GM19238 (cell line): ENCODE measurements around the gene PCYT1B.
"Not testable (repeated sequence)": the region's sequence is repeated elsewhere in the genome, so short reads cannot be mapped to it uniquely, and the experiment has no call there.

ENCODE experiments used
- DNase-seq: peaks from one replicate; pipeline ENCODE4 v3.0.0; 2011; ENCODE audit warnings: low spot score; ENCODE audit not compliant: insufficient read length

The PCYT1B gene

GRCh38 chrX:24646006-24646405, 1.1 kb downstream of the PCYT1B start:
- no peak for DNase-seq

- no peak for DNase-seq
These were observed 4.0 kb downstream of the PCYT1B start for GRCh38 chrX:24643116-24643515.

DNA sequence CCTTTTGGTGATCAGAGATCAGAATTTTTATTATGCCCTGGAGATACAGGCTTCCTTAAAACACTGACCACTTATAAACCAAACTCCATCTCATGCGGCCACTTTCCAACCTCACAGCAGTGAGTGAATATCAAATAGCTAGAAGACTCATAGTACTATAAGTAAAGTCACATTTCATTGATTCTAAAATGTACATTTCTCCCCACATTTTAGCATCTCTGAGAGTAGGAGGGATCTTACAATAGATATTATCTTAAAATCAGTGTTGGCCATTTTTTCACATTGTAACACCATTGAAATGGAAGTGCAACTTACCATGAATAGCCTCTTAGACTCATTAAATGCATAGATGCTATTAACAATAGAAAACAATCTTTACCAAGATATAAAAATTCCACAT, 17.4 kb downstream of the PCYT1B start:
- no peak for DNase-seq

DNA sequence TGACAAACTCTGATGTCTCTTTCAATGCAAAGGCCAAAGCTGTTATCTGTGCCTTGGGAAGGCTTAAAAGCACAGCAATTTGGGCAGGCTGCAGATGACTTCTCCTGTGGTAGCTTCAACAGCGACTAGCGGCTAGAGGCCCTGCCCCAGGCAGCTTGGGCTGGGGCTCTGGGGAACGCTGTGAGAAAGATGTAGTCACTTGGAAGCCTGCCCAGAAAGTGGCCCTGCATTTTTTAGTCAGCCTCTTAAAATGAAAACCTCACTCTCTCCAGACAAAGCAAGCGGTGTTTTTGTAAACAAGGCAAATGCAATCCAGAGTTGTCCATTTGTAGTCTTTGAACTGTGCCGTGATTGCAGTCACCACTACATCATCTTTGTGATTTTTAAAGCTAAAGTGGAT, 27.5 kb downstream of the PCYT1B start:
- no peak for DNase-seq

GRCh38 chrX:24610516-24610915, 36.6 kb downstream of the PCYT1B start:
- no peak for DNase-seq

DNA sequence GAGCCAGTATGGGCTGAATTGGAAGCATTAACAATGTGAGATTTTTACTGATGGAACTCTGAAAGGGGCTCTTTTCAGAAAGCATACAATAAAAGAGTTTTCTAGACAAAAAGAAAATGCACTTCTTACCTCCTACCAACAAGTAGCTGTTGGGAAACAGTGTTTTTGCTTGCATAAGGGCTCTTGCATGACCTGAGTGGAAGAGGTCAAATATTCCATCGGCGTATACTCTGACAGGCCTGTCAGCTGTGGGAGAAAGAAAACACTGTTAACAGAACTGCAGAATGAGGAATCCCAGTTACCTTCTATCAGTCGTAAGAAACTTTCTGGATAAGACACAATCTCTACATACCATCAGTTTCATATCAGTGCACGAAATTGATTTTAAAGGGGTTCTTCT, 39.5 kb downstream of the PCYT1B start:
- DNase-seq: no peak

DNA sequence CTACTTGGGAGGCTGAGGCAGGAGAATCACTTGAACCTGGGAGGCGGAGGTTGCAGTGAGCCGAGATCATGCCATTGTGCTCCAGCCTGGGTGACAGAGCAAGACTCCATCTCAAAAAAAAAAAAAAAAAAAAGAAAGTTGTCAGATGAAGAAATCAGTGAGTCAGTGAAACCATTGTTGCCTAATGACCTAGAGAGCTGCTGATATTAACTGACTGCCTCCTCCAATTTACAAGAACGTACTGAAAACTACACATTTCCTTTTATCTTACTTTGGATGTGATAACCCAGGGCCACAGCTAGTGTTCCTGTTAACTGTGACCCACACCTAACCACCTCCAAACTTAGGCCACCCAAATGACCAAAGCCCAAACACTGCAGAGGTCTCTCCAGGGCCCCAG, 41.2 kb downstream of the PCYT1B start:
- DNase-seq: not testable (repeated sequence)

DNA sequence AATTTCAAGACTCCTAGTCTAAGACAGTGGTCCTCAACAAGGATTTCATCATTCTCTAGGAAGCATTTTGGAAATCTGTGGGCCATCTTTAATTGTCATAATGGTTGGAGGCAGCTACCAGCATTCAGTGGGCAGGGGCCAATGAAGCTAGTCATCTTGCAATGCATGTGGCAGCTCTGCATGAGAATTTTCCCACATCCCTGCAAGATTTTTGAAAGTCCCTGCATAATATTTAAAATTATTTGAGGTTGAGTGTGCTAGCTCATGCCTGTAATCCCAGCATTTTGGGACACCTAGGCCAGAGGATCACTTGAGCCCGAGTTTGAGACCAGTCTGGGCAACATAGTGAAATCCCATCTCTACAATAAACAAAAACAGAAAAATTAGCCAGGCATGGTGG, 44.0 kb downstream of the PCYT1B start:
- DNase-seq: no peak

DNA sequence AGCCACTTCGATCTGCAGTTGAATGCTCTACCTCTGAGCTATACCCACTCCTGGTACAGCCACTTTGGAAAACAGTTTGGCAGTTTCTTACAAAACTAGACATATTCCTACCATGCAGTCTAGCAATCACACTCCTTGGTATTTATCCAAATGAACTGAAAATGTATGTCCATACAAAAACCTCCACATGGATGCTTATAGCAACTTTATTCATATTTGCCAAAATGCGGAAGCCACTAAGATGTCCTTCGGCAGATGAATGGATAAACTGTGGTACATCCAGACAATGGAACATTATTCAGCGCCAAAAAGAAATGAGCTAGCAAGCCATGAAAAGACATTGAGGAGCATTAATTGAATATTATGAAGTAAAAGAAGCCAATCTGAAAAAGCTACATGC, 45.3 kb downstream of the PCYT1B start:
- DNase-seq: no peak

DNA sequence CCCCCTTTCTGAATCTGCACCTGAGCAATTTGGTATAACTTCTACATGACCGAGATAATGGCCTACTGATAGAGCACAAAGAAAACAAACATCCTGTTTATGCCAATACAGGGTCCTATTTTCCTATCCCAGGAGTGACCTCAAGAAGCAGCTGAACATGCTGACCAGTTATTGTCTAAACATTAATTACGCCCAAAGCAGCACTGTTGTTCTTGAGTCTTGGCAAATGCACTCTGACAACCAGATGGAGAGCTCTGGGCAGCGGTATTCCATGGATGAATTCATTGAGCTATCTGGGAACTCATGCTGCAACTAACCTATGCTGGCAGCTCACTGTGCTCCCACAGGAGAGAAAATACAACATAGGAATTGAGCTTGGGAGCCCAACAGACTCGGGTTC, 52.6 kb downstream of the PCYT1B start:
- DNase-seq: no peak

DNA sequence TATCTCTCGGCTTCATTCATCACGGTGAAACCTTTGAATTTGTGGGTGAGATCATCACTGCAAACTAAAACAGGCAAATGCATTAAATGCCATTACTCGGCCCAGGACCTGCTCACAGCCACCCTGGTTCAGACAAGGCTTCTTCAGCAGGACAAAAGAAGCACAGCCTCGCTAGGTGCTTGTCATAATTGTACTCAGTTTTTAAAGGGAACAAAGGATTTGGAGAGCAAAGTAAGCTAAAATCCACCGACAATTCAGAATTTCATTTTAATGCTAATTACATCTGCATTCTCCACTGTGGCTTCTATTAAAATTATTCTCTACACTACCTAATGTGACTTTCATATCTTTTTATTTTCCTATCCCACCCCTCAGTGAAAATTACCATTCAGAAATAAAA, 57.0 kb downstream of the PCYT1B start:
- no peak for DNase-seq

DNA sequence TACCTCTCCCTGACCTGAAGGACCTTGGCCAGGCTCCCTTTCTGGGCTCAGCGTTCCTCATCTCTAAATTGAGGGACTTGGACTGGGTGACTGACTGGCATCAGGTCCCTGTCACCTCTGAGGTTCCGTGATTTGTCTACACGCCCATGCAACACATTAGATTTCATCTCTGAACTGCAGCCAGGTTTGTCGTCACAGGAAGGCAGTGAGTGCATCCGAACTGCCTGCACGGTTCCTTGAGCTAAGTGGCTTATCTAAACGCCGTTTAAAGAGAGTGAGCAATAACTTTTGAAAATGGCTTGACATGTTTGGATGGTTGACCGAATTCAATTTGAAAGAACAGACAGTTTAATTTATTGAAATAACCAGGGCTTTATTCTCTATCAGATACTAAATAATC, 70.1 kb downstream of the PCYT1B start:
- DNase-seq: no peak

DNA sequence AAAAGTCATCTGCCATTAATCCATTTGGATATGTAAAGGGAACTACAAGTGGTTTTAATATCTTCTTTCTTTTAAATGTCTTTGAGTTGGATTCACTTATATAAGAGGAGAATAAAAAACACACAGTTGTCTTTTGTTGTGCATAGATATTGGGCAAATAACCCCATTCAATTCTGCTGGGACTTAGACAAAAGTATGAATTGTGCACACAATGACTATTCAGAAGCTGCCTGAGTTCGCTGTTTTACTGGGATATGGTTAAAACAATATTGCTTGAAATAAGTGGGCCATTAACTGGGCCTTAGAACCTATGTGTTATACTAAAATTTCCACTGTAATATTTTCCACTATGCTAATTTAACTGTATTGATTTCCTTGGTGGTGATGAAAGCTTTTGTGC, 71.7 kb downstream of the PCYT1B start:
- no peak for DNase-seq

DNA sequence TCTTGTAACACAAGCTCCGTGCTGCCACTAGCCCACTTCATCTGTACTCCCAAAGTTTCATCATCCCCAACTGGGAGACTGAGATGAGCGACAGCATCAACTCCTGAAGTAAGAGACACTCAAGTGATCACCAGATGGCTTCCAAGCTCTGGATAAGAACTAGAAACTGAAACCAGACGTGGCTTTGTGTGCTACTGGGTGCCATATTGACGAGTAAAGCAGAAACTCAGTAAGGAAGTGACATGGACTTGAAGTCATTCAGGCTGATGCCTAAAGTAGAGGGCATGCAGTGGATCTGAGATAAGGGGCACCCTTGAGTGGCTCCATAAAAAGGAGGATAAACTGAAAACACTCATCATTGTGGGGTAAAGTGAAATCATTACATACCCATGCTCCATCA, 72.4 kb downstream of the PCYT1B start:
- no peak for DNase-seq

- no peak for DNase-seq
These were observed 80.0 kb downstream of the PCYT1B start for GRCh38 chrX:24567169-24567568.

DNA sequence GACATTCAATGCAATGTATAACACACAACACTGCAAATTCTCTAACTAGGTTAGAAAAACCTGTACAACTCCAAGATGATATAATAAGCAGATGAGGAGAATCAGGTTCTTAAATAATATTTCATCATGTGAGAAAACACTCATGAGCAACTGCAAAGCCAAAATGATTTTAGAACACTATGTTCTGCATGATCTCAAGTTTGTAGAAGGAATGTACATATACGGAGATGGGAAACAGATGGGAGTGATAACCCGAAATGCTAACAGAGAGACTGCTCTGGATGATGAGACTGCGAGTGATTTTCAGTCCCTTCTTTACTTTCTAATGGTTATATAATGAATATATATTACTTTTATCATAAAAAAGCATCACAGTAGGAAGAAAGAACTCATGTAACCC, 80.9 kb downstream of the PCYT1B start:
- no peak for DNase-seq

- DNase-seq: no peak
These were observed 83.7 kb downstream of the PCYT1B start for GRCh38 chrX:24563291-24564010.

GRCh38 chrX:24561121-24561520, 86.0 kb downstream of the PCYT1B start:
- DNase-seq: no peak

- DNase-seq: no peak
These were observed 94.1 kb downstream of the PCYT1B start for GRCh38 chrX:24553011-24553410.

- DNase-seq: no peak
These were observed 97.0 kb downstream of the PCYT1B start for GRCh38 chrX:24550166-24550565.

GRCh38 chrX:24547961-24548360, 99.2 kb downstream of the PCYT1B start:
- DNase-seq: no peak

DNA sequence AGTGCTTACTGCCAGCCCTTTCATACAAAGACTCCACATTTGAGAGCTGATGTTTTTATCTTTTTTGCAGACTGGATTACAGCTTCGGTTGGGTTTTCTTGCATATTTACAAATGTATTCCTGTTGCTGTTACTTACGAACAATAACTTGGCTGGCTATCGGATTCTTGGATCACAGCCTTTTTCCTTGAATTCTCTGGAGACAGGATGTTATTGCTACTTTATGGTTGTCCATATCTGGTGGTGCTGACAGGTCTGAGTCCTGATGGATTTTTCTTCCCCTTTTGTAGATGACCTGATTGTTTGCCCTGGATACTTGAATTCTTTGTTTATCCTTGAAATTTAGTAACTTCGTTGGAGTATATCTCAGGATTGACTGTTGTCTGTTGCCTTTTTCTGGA, 104.4 kb downstream of the PCYT1B start:
- DNase-seq: no peak

GRCh38 chrX:24536551-24536950, 110.6 kb downstream of the PCYT1B start:
- DNase-seq: no peak

DNA sequence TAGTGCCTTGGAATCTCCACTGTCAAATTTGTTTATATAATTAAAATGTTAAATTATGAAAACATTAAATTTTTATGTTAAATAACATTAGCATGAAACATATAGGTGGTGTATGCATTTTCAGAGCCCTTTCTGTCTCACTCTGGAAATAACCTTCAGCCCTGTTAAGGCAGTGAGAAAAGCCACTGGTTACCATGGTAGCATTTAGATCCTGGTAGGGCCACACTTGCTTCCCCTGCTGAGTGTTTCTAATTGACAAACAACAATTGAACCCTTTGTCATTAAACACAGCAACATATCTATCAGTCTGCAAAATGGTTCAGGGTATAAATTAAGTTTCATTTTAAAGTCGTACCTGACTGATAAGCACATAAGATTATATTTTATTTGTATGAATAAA, 118.5 kb downstream of the PCYT1B start:
- no peak for DNase-seq
